ENCODE results near the gene TBCD. TPM values are rescaled to one million over a fixed set of nuclear protein-coding genes. Genes with fewer than 3 reads are reported as not detected.

The TBCD gene
- total and polyA plus RNA-seq, 2 donors (not counting 1 experiment from before 2014, with no cell fraction given): 22.1 to 36.7 TPM

GRCh38 chr17:82929011-82929622 lies 177.3 kb downstream of the TBCD start:
- Histone ChIP-seq H3K4me1 (ENCODE audit: control insufficient read depth, extremely low read depth, insufficient read depth, low read length) (peaks cover 16% of the 10 kb centered on the region), H2AFZ (ENCODE audit: low read length) (no peak overlapping the region), H3K4me3 (replicated peaks in 1 of 4; ENCODE audit: control extremely low read depth in 1 of 4, insufficient read depth in 1 of 4, low read depth in 3 of 4, low read length in 4 of 4) (no peak overlapping the region), H4K20me1 (ENCODE audit: control insufficient read depth, extremely low read depth, insufficient read depth, low read length) (no peaks in the 10 kb centered on the region), H3K27ac (ENCODE audit: insufficient read depth, low read length) (no peak overlapping the region), H3K27me3 (ENCODE audit: control insufficient read depth, insufficient read depth, low read length) (no peaks in the 10 kb centered on the region), H3K36me3 (ENCODE audit: control insufficient read depth, insufficient read depth, low read length) (peaks cover 24% of the 10 kb centered on the region), H3K4me2 (ENCODE audit: extremely low read depth, insufficient read depth, low read length) (no peak overlapping the region), H3K9me3 (ENCODE audit: control insufficient read depth, insufficient read depth, low read depth, low read length) (no peaks in the 10 kb centered on the region), H3K79me2 (ENCODE audit: control insufficient read depth, insufficient read depth, low read length) (no peaks in the 10 kb centered on the region), H3K9ac (ENCODE audit: insufficient read depth, low read length) (no peak overlapping the region)
- TF ChIP-seq EZH2 (IDR thresholded peaks at IDR 0.05; ENCODE audit: low read length, missing control alignments): no peak
- TF ChIP-seq, protein P1, sequence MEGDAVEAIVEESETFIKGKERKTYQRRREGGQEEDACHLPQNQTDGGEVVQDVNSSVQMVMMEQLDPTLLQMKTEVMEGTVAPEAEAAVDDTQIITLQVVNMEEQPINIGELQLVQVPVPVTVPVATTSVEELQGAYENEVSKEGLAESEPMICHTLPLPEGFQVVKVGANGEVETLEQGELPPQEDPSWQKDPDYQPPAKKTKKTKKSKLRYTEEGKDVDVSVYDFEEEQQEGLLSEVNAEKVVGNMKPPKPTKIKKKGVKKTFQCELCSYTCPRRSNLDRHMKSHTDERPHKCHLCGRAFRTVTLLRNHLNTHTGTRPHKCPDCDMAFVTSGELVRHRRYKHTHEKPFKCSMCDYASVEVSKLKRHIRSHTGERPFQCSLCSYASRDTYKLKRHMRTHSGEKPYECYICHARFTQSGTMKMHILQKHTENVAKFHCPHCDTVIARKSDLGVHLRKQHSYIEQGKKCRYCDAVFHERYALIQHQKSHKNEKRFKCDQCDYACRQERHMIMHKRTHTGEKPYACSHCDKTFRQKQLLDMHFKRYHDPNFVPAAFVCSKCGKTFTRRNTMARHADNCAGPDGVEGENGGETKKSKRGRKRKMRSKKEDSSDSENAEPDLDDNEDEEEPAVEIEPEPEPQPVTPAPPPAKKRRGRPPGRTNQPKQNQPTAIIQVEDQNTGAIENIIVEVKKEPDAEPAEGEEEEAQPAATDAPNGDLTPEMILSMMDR (conservative IDR thresholded peaks at IDR 0.05 in 1 of 2, IDR thresholded peaks at IDR 0.05 in 1 of 2; ENCODE audit: low read depth in 1 of 2, low read length in 2 of 2): no peak
- DNase-seq (ENCODE audit: low read depth in 2 of 2): no peak

- TF ChIP-seq, protein P1 (conservative IDR thresholded peaks at IDR 0.05 in 1 of 2, IDR thresholded peaks at IDR 0.05 in 1 of 2; ENCODE audit: low read depth in 1 of 2, low read length in 2 of 2): no peak
- TF ChIP-seq EZH2 (IDR thresholded peaks at IDR 0.05; ENCODE audit: low read length, missing control alignments): no peak
- Histone ChIP-seq H3K79me2 (ENCODE audit: control insufficient read depth, insufficient read depth, low read length) (no peaks in the 10 kb centered on the region), H3K4me2 (ENCODE audit: extremely low read depth, insufficient read depth, low read length) (no peak overlapping the region), H3K9ac (ENCODE audit: insufficient read depth, low read length) (no peak overlapping the region), H3K36me3 (ENCODE audit: control insufficient read depth, insufficient read depth, low read length) (peaks cover 24% of the 10 kb centered on the region), H3K27me3 (ENCODE audit: control insufficient read depth, insufficient read depth, low read length) (no peaks in the 10 kb centered on the region), H3K9me3 (ENCODE audit: control insufficient read depth, insufficient read depth, low read depth, low read length) (no peaks in the 10 kb centered on the region), H3K4me3 (replicated peaks in 1 of 4; ENCODE audit: control extremely low read depth in 1 of 4, insufficient read depth in 1 of 4, low read depth in 3 of 4, low read length in 4 of 4) (no peak overlapping the region), H3K27ac (ENCODE audit: insufficient read depth, low read length) (no peak overlapping the region), H2AFZ (ENCODE audit: low read length) (no peak overlapping the region), H3K4me1 (ENCODE audit: control insufficient read depth, extremely low read depth, insufficient read depth, low read length) (peaks cover 16% of the 10 kb centered on the region), H4K20me1 (ENCODE audit: control insufficient read depth, extremely low read depth, insufficient read depth, low read length) (no peaks in the 10 kb centered on the region)
- DNase-seq (ENCODE audit: low read depth in 2 of 2): no peak
These were observed 177.8 kb downstream of the TBCD start for GRCh38 chr17:82929676-82930042.

DNA sequence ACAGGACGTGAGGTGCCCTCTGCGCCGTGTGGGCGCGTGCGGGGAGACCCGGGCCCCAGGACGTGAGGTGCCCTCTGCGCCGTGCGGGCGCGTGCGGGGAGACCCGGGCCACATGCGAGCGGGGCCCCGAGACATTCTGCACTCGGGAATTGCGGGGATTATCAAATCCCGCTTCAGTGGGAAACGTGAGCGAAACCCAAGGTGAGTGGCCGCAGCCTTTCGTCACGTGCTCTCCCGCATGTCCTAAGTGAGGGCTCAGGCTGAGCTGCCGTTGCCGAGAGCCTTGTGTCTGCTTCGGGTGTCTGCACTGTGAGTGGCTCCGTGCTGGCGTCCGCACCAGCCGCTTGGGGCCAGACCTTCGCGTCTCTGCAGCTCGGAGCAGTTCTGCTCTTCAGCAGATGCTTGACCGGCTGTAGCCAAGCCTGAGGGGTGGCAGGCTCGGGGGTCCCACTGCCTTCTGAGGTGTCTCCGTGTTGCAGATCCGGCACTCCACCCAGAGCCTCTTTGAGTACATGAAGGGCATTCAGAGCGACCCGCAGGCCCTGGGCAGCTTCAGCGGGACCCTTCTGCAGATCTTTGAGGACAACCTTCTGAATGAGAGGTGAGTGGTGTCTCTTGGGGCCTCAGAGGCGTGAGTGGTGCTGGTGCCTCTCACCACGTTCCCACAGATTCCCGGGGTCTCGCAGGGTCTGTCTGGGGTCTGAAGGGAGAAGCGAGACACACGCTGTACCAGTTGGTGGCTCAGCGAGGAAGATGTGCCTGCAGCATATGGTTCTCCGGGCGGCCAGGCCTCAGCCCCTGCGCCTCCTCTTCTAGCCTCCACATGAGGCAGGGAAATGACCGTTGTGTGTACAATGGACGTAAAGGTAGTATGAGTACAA lies 178.4 kb downstream of the TBCD start:
- H3K79me2 ChIP-seq (ENCODE audit: control insufficient read depth, insufficient read depth, low read length): no peaks in the 10 kb centered on the region

More for the DNA sequence above, 178.4 kb downstream of the TBCD start:
- Histone ChIP-seq H3K27ac (ENCODE audit: insufficient read depth, low read length) (no peak overlapping the region), H3K27me3 (ENCODE audit: control insufficient read depth, insufficient read depth, low read length) (no peaks in the 10 kb centered on the region), H3K36me3 (ENCODE audit: control insufficient read depth, insufficient read depth, low read length) (peaks cover 24% of the 10 kb centered on the region), H2AFZ (ENCODE audit: low read length) (no peak overlapping the region), H3K4me3 (replicated peaks in 1 of 4; ENCODE audit: control extremely low read depth in 1 of 4, insufficient read depth in 1 of 4, low read depth in 3 of 4, low read length in 4 of 4) (no peak overlapping the region), H3K4me2 (ENCODE audit: extremely low read depth, insufficient read depth, low read length) (no peak overlapping the region), H4K20me1 (ENCODE audit: control insufficient read depth, extremely low read depth, insufficient read depth, low read length) (no peaks in the 10 kb centered on the region), H3K4me1 (ENCODE audit: control insufficient read depth, extremely low read depth, insufficient read depth, low read length) (peaks cover 16% of the 10 kb centered on the region), H3K9ac (ENCODE audit: insufficient read depth, low read length) (no peak overlapping the region), H3K9me3 (ENCODE audit: control insufficient read depth, insufficient read depth, low read depth, low read length) (no peaks in the 10 kb centered on the region)
- DNase-seq (ENCODE audit: low read depth in 2 of 2): no peak
- TF ChIP-seq, protein P1 (conservative IDR thresholded peaks at IDR 0.05 in 1 of 2, IDR thresholded peaks at IDR 0.05 in 1 of 2; ENCODE audit: low read depth in 1 of 2, low read length in 2 of 2): no peak
- no peak for TF ChIP-seq EZH2 (IDR thresholded peaks at IDR 0.05; ENCODE audit: low read length, missing control alignments)

Data from fibroblast of lung (primary cell).